Endothelial cell of umbilical vein (primary cell): Measurements from ENCODE around the gene HES7. TPM values are rescaled to one million over a fixed set of nuclear protein-coding genes. Genes with fewer than 3 reads are reported as not detected.

Experiments
- BruUV-seq: library from RNA; stranded (reverse); fragments of 400-500 nt; replicated peaks from 2 replicates; lab custom pipeline; 2021; lab: Mats Ljungman, UMichigan
- CTCF ChIA-PET: fragments of 300-600, 350-600 bp; sonication (Branson Sonifier 250); formaldehyde crosslinking; loops from one replicate; lab custom pipeline; 2021; ENCODE audit warnings: antibody characterized with exemption, inconsistent platforms; lab: Charles Lee
- POLR2A ChIA-PET: fragments of 300-600, 350-600 bp; sonication (Branson Sonifier 250); formaldehyde crosslinking; loops from one replicate; lab custom pipeline; 2021; ENCODE audit warnings: antibody characterized with exemption, inconsistent platforms; lab: Charles Lee
- DNase-seq: peaks from one replicate; pipeline ENCODE4 v3.0.0-alpha.2; 2011; ENCODE audit warnings: low read depth, low spot score
- FAIRE-seq: peaks from 2 replicates; lab custom pipeline; 2011; peaks lifted over from hg19 to GRCh38; lab: Jason Lieb, UNC
- H2AFZ ChIP-seq: 2 replicates; pipeline ENCODE4 v1.6.0; 2012; ENCODE audit warnings: low read depth, low read length, control low read depth, inconsistent platforms
- H3K27ac ChIP-seq: 2 replicates; pipeline ENCODE4 v1.5.1; 2011; ENCODE audit warnings: low read depth, mild to moderate bottlenecking, control low read depth, low read length, moderate library complexity; ENCODE audit not compliant: insufficient read depth
- H3K27me3 ChIP-seq, 2 experiments: 2 replicates each; pipeline versions ENCODE4 v1.6.0 to v1.6.1; 2011; ENCODE audit warnings: low read length in 2 of 2, mixed read lengths in 1 of 2; ENCODE audit not compliant: control insufficient read depth in 2 of 2, insufficient read depth in 2 of 2
- H3K36me3 ChIP-seq, 2 experiments: 2 replicates in 1 of 2; 3 replicates in 1 of 2; pipeline ENCODE4 v1.5.1; 2011; ENCODE audit warnings: low read length in 2 of 2, mild to moderate bottlenecking in 1 of 2, moderate library complexity in 1 of 2; ENCODE audit not compliant: control insufficient read depth in 2 of 2, insufficient read depth in 2 of 2; ENCODE audit errors: extremely low read depth in 1 of 2
- H3K4me1 ChIP-seq: 3 replicates; pipeline ENCODE4 v1.5.1; 2011; ENCODE audit warnings: mild to moderate bottlenecking, low read length; ENCODE audit not compliant: control insufficient read depth, insufficient read depth; ENCODE audit errors: extremely low read depth
- H3K4me2 ChIP-seq: 2 replicates; pipeline ENCODE4 v1.6.1; 2011; ENCODE audit warnings: low read length, control low read depth, mixed read lengths; ENCODE audit not compliant: insufficient read depth
- H3K4me3 ChIP-seq, 3 experiments: fragments of 200-600 bp in 1 of 3; sonication (generic), shearing (Covaris generic) in 1 of 3; replicated peaks in 1 of 3; 2 replicates each; pipeline ENCODE4 v1.5.1; 2011 to 2016; ENCODE audit warnings: control low read depth in 3 of 3, low read length in 3 of 3, mild to moderate bottlenecking in 2 of 3, inconsistent platforms in 1 of 3, low read depth in 1 of 3, moderate library complexity in 1 of 3; ENCODE audit not compliant: insufficient read depth in 1 of 3
- H3K79me2 ChIP-seq: 2 replicates; pipeline ENCODE4 v1.6.0; 2012; ENCODE audit warnings: low read length, inconsistent platforms; ENCODE audit not compliant: control insufficient read depth, insufficient read depth
- H3K9ac ChIP-seq: replicated peaks from 2 replicates; pipeline ENCODE3; 2011; ENCODE audit warnings: low read length, control low read depth; ENCODE audit not compliant: insufficient read depth; ENCODE audit errors: extremely low read depth
- H3K9me1 ChIP-seq: replicated peaks from 3 replicates; pipeline ENCODE4 v1.6.0; 2011; ENCODE audit warnings: mild to moderate bottlenecking, low read length; ENCODE audit not compliant: control insufficient read depth, insufficient read depth; ENCODE audit errors: extremely low read depth
- H3K9me3 ChIP-seq: replicated peaks from 2 replicates; pipeline ENCODE4 v1.5.1; 2012; ENCODE audit warnings: low read length, inconsistent platforms; ENCODE audit not compliant: control insufficient read depth, insufficient read depth
- H4K20me1 ChIP-seq: replicated peaks from 2 replicates; pipeline ENCODE3; 2011; ENCODE audit warnings: mild to moderate bottlenecking, low read length; ENCODE audit not compliant: control insufficient read depth, insufficient read depth; ENCODE audit errors: extremely low read depth
- CTCF ChIP-seq, 2 donors: IDR thresholded peaks; 1 replicate in 1 of 2; 2 replicates in 1 of 2; pipeline ENCODE4 v1.5.1; 2011; ENCODE audit warnings: low read length in 2 of 2, mild to moderate bottlenecking in 2 of 2, moderate library complexity in 2 of 2, control low read depth in 1 of 2, inconsistent platforms in 1 of 2, low read depth in 1 of 2; ENCODE audit not compliant: insufficient read depth in 1 of 2; ENCODE audit errors: extremely low read depth in 1 of 2
- EZH2 ChIP-seq: IDR thresholded peaks from 2 replicates; pipeline ENCODE4 v1.6.1; 2012; ENCODE audit warnings: borderline replicate concordance, low read depth, mild to moderate bottlenecking, moderate library complexity, low read length, inconsistent platforms; ENCODE audit not compliant: severe bottlenecking
- FOS ChIP-seq: IDR thresholded peaks from 2 replicates; pipeline ENCODE4 v1.6.1; 2011; ENCODE audit warnings: mild to moderate bottlenecking, low read length, moderate library complexity, borderline replicate concordance; ENCODE audit not compliant: insufficient read depth
- GATA2 ChIP-seq: IDR thresholded peaks from 2 replicates; pipeline ENCODE4 v1.7.0; 2011; ENCODE audit warnings: low read depth, mild to moderate bottlenecking, moderate library complexity, mixed read lengths, low read length; ENCODE audit not compliant: insufficient read length, insufficient read depth
- JUN ChIP-seq: IDR thresholded peaks from 2 replicates; pipeline ENCODE4 v1.6.1; 2011; ENCODE audit warnings: borderline replicate concordance, low read depth; ENCODE audit not compliant: insufficient read length, insufficient read depth
- MAX ChIP-seq: IDR thresholded peaks from 2 replicates; pipeline ENCODE4 v1.6.1; 2011; ENCODE audit not compliant: insufficient read depth, insufficient read length
- MYC ChIP-seq: IDR thresholded peaks from one replicate; pipeline ENCODE4 v1.6.1; 2011; ENCODE audit warnings: mild to moderate bottlenecking, low read depth, low read length
- POLR2A ChIP-seq: IDR thresholded peaks from 2 replicates; pipeline ENCODE4 v1.6.1; 2012; ENCODE audit warnings: low read depth, mild to moderate bottlenecking, control low read depth, low read length
- POLR2AphosphoS5 ChIP-seq: IDR thresholded peaks from 2 replicates; pipeline ENCODE4 v1.6.1; 2012; ENCODE audit warnings: low read depth, mild to moderate bottlenecking, control low read depth, low read length, moderate library complexity; ENCODE audit not compliant: insufficient read depth
- dilution Hi-C: fragments of 300-500 bp; cut with MboI; formaldehyde crosslinking; loops from one replicate; pipeline ENCODE4 v1.15.0; 2019; ENCODE audit warnings: low sequenced_read_pairs; ENCODE audit not compliant: extremely low pct_ligation_motif_present
- intact Hi-C: fragments of 100-400 bp; cut with micrococcal nuclease; formaldehyde crosslinking; loops from one replicate; pipeline ENCODE4 v1.10.0; 2022
- polyA plus RNA-seq, 4 experiments: library from polyadenylated mRNA; depleted of rRNA in 3 of 4; stranded (reverse) in 3 of 4; unstranded in 1 of 4; fragments of >200 nt; gene quantifications; 2 replicates each; pipeline versions ENCODE4 v1.2.1 to v1.2.3, GENCODE V29; 2011 to 2012; ENCODE audit warnings: missing spikeins in 1 of 4
- total RNA-seq: library from RNA; stranded (reverse); gene quantifications from 2 replicates; pipeline ENCODE4 v1.2.3, GENCODE V29; 2021

Gene HES7
- total and polyA plus RNA-seq, 2 donors (not counting 3 experiments of a cell fraction or from before 2014, with no cell fraction given): 0.19 to 0.51 TPM

GRCh38 chr17:8142158-8142886 is 18.4 kb upstream of the HES7 start:
- peaks cover 0 to 54% of the 10 kb centered on the region in 2 experiments for H3K36me3 ChIP-seq
- H2AFZ ChIP-seq: no peak overlapping the region
- H3K4me2 ChIP-seq: no peak overlapping the region
- no peak for TF ChIP-seq EZH2
- TF ChIP-seq MYC: no peak
- TF ChIP-seq GATA2: no peak
- TF ChIP-seq POLR2AphosphoS5: no peak
- TF ChIP-seq POLR2A: no peak
- TF ChIP-seq JUN: no peak
- TF ChIP-seq MAX: no peak
- no peak for TF ChIP-seq FOS
- no peak for TF ChIP-seq CTCF (IDR thresholded peaks at IDR 0.05; ENCODE audit: extremely low read depth in 1 of 2, insufficient read depth in 1 of 2, low read depth in 1 of 2, low read length in 2 of 2)
- CTCF ChIA-PET: interaction anchor here (3.4 kb wide), 1 partner anchor 9 kb away, joined by 28 read pairs; the partner anchor contains the start of gene PER1
- peaks cover 14% of the 10 kb centered on the region for H3K4me1 ChIP-seq
- dilution Hi-C loops (no loop called here), intact Hi-C loops (no loop called here)
- BruUV-seq: no TSS peak
- no peak overlapping the region for H3K27ac ChIP-seq
- H3K9ac ChIP-seq: no peak overlapping the region
- FAIRE-seq: no peak
- H3K4me3 ChIP-seq: no peak overlapping the region
- no peaks in the 10 kb centered on the region for H4K20me1 ChIP-seq
- POLR2A ChIA-PET: no interaction called here
- H3K9me1 ChIP-seq: no peaks in the 10 kb centered on the region
- H3K9me3 ChIP-seq: no peaks in the 10 kb centered on the region
- H3K79me2 ChIP-seq: no peaks in the 10 kb centered on the region
- no peaks in the 10 kb centered on the region for H3K27me3 ChIP-seq
- no peak for DNase-seq
